GM10248 (cell line): ENCODE results near the gene LGALS3BP.

Experiments
- CTCF ChIA-PET: fragments of 300-600 bp; sonication (Branson Sonifier 250); formaldehyde crosslinking; extraction: SDS; loops from one replicate; lab custom pipeline; 2021; ENCODE audit warnings: antibody characterized with exemption; lab: Yijun Ruan, JAX
- POLR2A ChIA-PET: fragments of 350-650 bp; sonication (Branson Sonifier 250); formaldehyde crosslinking; extraction: SDS; loops from one replicate; lab custom pipeline; 2020; ENCODE audit warnings: antibody characterized with exemption; lab: Yijun Ruan, JAX
- DNase-seq: peaks from one replicate; pipeline ENCODE4 v3.0.0; 2012; ENCODE audit errors: extremely low spot score
- TF ChIP-seq, protein P1 (sequence below): IDR thresholded peaks from 2 replicates; pipeline ENCODE4 v1.5.1; 2012; ENCODE audit warnings: mild to moderate bottlenecking, low read depth; ENCODE audit errors: extremely low read depth, missing control alignments, control extremely low read depth

LGALS3BP gene

GRCh38 chr17:78933959-78934568 is 45.7 kb downstream of the LGALS3BP start:
- CTCF ChIA-PET = interaction anchor here (1.8 kb wide), 1 partner anchor 38 kb away, joined by 4 read pairs; no protein-coding TSS in a partner anchor
- POLR2A ChIA-PET = no interaction called here
- TF ChIP-seq, protein P1, sequence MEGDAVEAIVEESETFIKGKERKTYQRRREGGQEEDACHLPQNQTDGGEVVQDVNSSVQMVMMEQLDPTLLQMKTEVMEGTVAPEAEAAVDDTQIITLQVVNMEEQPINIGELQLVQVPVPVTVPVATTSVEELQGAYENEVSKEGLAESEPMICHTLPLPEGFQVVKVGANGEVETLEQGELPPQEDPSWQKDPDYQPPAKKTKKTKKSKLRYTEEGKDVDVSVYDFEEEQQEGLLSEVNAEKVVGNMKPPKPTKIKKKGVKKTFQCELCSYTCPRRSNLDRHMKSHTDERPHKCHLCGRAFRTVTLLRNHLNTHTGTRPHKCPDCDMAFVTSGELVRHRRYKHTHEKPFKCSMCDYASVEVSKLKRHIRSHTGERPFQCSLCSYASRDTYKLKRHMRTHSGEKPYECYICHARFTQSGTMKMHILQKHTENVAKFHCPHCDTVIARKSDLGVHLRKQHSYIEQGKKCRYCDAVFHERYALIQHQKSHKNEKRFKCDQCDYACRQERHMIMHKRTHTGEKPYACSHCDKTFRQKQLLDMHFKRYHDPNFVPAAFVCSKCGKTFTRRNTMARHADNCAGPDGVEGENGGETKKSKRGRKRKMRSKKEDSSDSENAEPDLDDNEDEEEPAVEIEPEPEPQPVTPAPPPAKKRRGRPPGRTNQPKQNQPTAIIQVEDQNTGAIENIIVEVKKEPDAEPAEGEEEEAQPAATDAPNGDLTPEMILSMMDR = no peak
- DNase-seq = no peak

GRCh38 chr17:78933025-78933958 is 46.4 kb downstream of the LGALS3BP start:
- ChIA-PET POLR2A (no interaction called here), CTCF (no interaction called here)
- peak; percentile 50 for DNase-seq
- TF ChIP-seq, protein P1 = no peak

DNA sequence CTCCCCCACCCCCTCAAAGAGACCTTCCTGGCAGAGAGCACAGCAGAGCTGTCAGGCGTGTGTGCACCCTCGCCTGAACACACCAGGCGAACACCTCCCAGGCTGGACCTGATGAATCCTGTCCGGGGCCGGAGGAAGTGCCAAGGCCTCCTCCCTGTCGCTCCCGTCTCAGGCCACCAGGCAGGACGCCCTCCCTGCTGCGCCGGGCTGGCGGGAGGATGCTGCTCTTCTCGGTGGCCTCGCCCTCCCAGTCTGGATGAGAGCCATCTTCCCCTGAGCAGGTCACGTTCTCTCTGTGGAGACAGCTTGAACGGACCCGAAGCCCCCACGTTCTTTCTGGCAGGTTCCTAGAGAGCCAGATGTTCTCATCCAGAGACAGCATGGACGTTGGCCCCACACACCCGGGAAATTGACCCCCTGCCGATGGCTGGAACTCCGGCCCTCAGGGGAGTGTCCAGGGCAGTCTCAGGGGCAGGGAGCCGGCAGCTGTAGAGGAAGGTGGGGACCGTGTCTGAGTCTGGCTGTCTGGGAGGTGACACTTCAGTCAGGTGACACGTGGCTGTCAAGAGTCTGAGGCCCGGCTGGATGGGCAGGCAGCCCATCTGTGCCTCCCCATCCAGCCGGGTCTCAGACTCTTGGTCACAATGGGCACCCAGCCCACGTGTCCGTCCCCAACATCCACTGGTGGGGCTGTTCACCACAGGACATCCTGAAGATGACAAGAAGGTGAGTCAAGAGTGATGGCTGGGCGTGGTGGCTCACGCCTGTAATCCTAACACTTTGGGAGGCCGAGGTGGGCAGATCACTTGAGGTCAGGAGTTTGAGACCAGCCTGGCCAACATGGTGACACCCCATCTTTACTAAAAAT is 49.6 kb downstream of the LGALS3BP start:
- POLR2A ChIA-PET = no interaction called here
- no peak for DNase-seq
- TF ChIP-seq, protein P1 = no peak
- CTCF ChIA-PET = interaction anchor here (1.0 kb wide), 1 partner anchor 41 kb away, joined by 3 read pairs; no protein-coding TSS in a partner anchor

GRCh38 chr17:78925662-78926555 is 53.8 kb downstream of the LGALS3BP start:
- DNase-seq = no peak
- CTCF ChIA-PET = no interaction called here
- TF ChIP-seq, protein P1 = no peak
- POLR2A ChIA-PET = interaction anchor here (0.7 kb wide), 1 partner anchor 888 kb away, joined by 4 read pairs; no protein-coding TSS in a partner anchor

DNA sequence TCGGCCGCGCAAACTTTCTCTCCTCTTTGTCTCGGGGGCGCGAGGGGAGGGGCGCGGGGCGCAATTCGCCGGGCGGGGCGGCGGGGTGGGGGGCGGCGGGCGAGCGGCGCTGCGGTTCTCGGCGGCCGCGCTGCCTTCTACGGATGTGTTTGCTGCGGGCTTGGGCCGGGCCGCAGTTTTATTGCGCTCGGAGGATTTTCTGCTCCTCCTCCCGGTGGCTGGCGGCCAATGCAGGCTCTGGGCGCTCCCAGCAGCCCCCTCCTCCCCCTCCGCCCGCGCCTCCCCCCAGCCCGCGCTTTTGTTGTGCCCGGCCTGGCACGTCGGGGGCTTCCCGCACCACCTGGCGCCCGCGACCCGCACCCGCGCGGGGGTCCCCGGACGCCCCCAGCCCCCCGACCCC is 54.5 kb downstream of the LGALS3BP start, which contains the start of gene TIMP2:
TSS of gene TIMP2 (minus strand) at position 154 of the 400 bp plus-strand sequence. CDS start 299 bp downstream, outside the sequence.
- ChIA-PET CTCF (no interaction called here), POLR2A (no interaction called here)
- peak; percentile 77 for DNase-seq
- TF ChIP-seq, protein P1 = peak; percentile 4
